H9 (cell line): ENCODE data around the gene SMC5. TPM values are rescaled to one million over a fixed set of nuclear protein-coding genes. Genes with fewer than 3 reads are reported as not detected.

Source experiments
- DNase-seq: peaks from one replicate; pipeline ENCODE4 v3.0.0-alpha.2; 2017
- H2AFZ ChIP-seq: one replicate; pipeline ENCODE4 v1.6.1; 2013; ENCODE audit warnings: mild to moderate bottlenecking, low read length, control low read depth, moderate library complexity
- H2AK5ac ChIP-seq: 2 replicates; pipeline ENCODE4 v1.6.1; 2013; ENCODE audit warnings: low read length, control low read depth, mixed read lengths; ENCODE audit not compliant: insufficient read length
- H2BK120ac ChIP-seq: one replicate; pipeline ENCODE4 v1.6.1; 2013; ENCODE audit warnings: low read depth, mild to moderate bottlenecking, low read length, control low read depth, inconsistent platforms; ENCODE audit not compliant: poor library complexity, severe bottlenecking
- H2BK12ac ChIP-seq: 2 replicates; pipeline ENCODE4 v1.6.1; 2013; ENCODE audit warnings: low read length, control low read depth, mixed read lengths, low read depth; ENCODE audit not compliant: insufficient read length
- H2BK15ac ChIP-seq: 2 replicates; pipeline ENCODE4 v1.6.1; 2013; ENCODE audit warnings: low read depth, low read length, control low read depth
- H2BK20ac ChIP-seq: one replicate; pipeline ENCODE4 v1.6.1; 2013; ENCODE audit warnings: low read depth, mild to moderate bottlenecking, low read length, control low read depth, inconsistent platforms; ENCODE audit not compliant: poor library complexity, severe bottlenecking
- H2BK5ac ChIP-seq: 2 replicates; pipeline ENCODE4 v1.6.1; 2013; ENCODE audit warnings: low read length, control low read depth, mixed read lengths; ENCODE audit not compliant: insufficient read length
- H3K14ac ChIP-seq: 2 replicates; pipeline ENCODE4 v1.6.1; 2013; ENCODE audit warnings: low read length, control low read depth; ENCODE audit not compliant: insufficient read depth
- H3K18ac ChIP-seq: 2 replicates; pipeline ENCODE4 v1.6.1; 2013; ENCODE audit warnings: low read depth, mild to moderate bottlenecking, mixed read lengths, low read length, control low read depth; ENCODE audit not compliant: insufficient read length
- H3K23ac ChIP-seq: 2 replicates; pipeline ENCODE4 v1.6.1; 2013; ENCODE audit warnings: low read length, control low read depth, mixed read lengths, low read depth; ENCODE audit not compliant: insufficient read length
- H3K23me2 ChIP-seq: 2 replicates; pipeline ENCODE4 v1.6.1; 2013; ENCODE audit warnings: low read depth, mild to moderate bottlenecking, mixed read lengths, low read length, control low read depth; ENCODE audit not compliant: insufficient read length, poor library complexity, severe bottlenecking
- H3K27ac ChIP-seq: 2 replicates; pipeline ENCODE4 v1.5.1; 2013; ENCODE audit warnings: low read length, control low read depth, mixed read lengths, low read depth; ENCODE audit not compliant: insufficient read length
- H3K27me3 ChIP-seq: 2 replicates; pipeline ENCODE4 v1.6.1; 2013; ENCODE audit warnings: low read length, control low read depth, inconsistent platforms; ENCODE audit not compliant: insufficient read depth
- H3K4ac ChIP-seq: 2 replicates; pipeline ENCODE4 v1.6.1; 2013; ENCODE audit warnings: low read depth, mild to moderate bottlenecking, control low read depth, inconsistent platforms, low read length, moderate library complexity
- H3K4me1 ChIP-seq: 2 replicates; pipeline ENCODE4 v1.6.1; 2013; ENCODE audit warnings: low read length, control low read depth, inconsistent platforms; ENCODE audit not compliant: insufficient read depth
- H3K4me2 ChIP-seq: 2 replicates; pipeline ENCODE4 v1.6.1; 2013; ENCODE audit warnings: low read length, control low read depth, mixed read lengths; ENCODE audit not compliant: insufficient read length, insufficient read depth
- H3K56ac ChIP-seq: 2 replicates; pipeline ENCODE4 v1.6.1; 2013; ENCODE audit warnings: low read depth, mild to moderate bottlenecking, mixed read lengths, low read length, control low read depth; ENCODE audit not compliant: insufficient read length
- H3K79me1 ChIP-seq: 2 replicates; pipeline ENCODE4 v1.6.1; 2013; ENCODE audit warnings: low read depth, mild to moderate bottlenecking, moderate library complexity, low read length, control low read depth, inconsistent platforms; ENCODE audit not compliant: insufficient read depth, poor library complexity, severe bottlenecking
- H3K79me2 ChIP-seq: 2 replicates; pipeline ENCODE4 v1.6.1; 2013; ENCODE audit warnings: low read length, control low read depth, inconsistent platforms; ENCODE audit not compliant: insufficient read depth
- H3K9ac ChIP-seq: 2 replicates; pipeline ENCODE4 v1.6.1; 2013; ENCODE audit warnings: low read length, control low read depth, mixed read lengths; ENCODE audit not compliant: insufficient read length; ENCODE audit errors: extremely low read depth
- H3K9me3 ChIP-seq: one replicate; pipeline ENCODE4 v1.6.1; 2013; ENCODE audit warnings: low read depth, low read length, inconsistent platforms; ENCODE audit not compliant: control insufficient read depth
- H3T11ph ChIP-seq: one replicate; pipeline ENCODE4 v1.6.1; 2013; ENCODE audit warnings: mild to moderate bottlenecking, low read length, control low read depth, inconsistent platforms
- H4K20me1 ChIP-seq: one replicate; pipeline ENCODE4 v1.6.1; 2013; ENCODE audit not compliant: control insufficient read depth, insufficient read length, insufficient read depth
- H4K5ac ChIP-seq: 2 replicates; pipeline ENCODE4 v1.6.1; 2013; ENCODE audit warnings: low read depth, mild to moderate bottlenecking, mixed read lengths, low read length, control low read depth; ENCODE audit not compliant: insufficient read length
- H4K8ac ChIP-seq: replicated peaks from 2 replicates; pipeline ENCODE4 v1.6.1; 2013; ENCODE audit warnings: low read length, control low read depth, mixed read lengths, low read depth; ENCODE audit not compliant: insufficient read length
- H4K91ac ChIP-seq: 2 replicates; pipeline ENCODE4 v1.6.1; 2013; ENCODE audit warnings: low read depth, mild to moderate bottlenecking, moderate library complexity, mixed read lengths, low read length, control low read depth; ENCODE audit not compliant: insufficient read length
- H3K27ac Mint-ChIP-seq, 3 experiments: 2 replicates in 2 of 3; 3 replicates in 1 of 3; pipeline ENCODE4 v1.8.0; 2020 to 2021; ENCODE audit warnings: mixed read lengths in 3 of 3, mild to moderate bottlenecking in 1 of 3, moderate library complexity in 1 of 3
- H3K27me3 Mint-ChIP-seq: 2 replicates; pipeline ENCODE4 v1.8.0; 2021; ENCODE audit warnings: low read depth, mild to moderate bottlenecking, moderate library complexity, mixed read lengths
- H3K36me3 Mint-ChIP-seq, 3 experiments: 2 replicates in 2 of 3; 3 replicates in 1 of 3; pipeline ENCODE4 v1.8.0; 2020 to 2021; ENCODE audit warnings: low read depth in 3 of 3, mixed read lengths in 3 of 3; ENCODE audit not compliant: insufficient read depth in 1 of 3
- H3K4me1 Mint-ChIP-seq, 2 experiments: 2 replicates each; pipeline ENCODE4 v1.8.0; 2020; ENCODE audit warnings: mixed read lengths in 2 of 2
- H3K4me3 Mint-ChIP-seq, 2 experiments: 2 replicates in 1 of 2; 3 replicates in 1 of 2; pipeline ENCODE4 v1.8.0; 2020 to 2021; ENCODE audit warnings: mild to moderate bottlenecking in 2 of 2, mixed read lengths in 2 of 2, moderate library complexity in 1 of 2
- H3K9me3 Mint-ChIP-seq, 2 experiments: 2 replicates in 1 of 2; 3 replicates in 1 of 2; pipeline ENCODE4 v1.8.0; 2020; ENCODE audit warnings: mild to moderate bottlenecking in 2 of 2, mixed read lengths in 2 of 2, moderate library complexity in 1 of 2
- WGBS: extraction: QIAGEN DNeasy Blood & Tissue Kit; methylation state at CpG from one replicate; pipeline ENCODE4 v1.1.7; 2013; ENCODE audit warnings: missing lambda C conversion rate, low lambda C conversion rate, mixed read lengths; ENCODE audit not compliant: insufficient read length; ENCODE audit errors: extremely low coverage; 5-methylcytosine and 5-hydroxymethylcytosine counted together
- total RNA-seq: library from RNA; stranded (reverse); gene quantifications from 2 replicates; pipeline ENCODE4 v1.2.1, GENCODE V29; 2021
- TF ChIP-seq, protein P1 (sequence below): fragments of 200-600 bp; sonication (generic); conservative IDR thresholded peaks from 3 replicates; pipeline ENCODE4 v1.8.0; 2021; ENCODE audit warnings: antibody characterized with exemption, mild to moderate bottlenecking

The SMC5 gene
- total RNA-seq, 1 experiment from 2014 or later, result 29.6 TPM

DNA sequence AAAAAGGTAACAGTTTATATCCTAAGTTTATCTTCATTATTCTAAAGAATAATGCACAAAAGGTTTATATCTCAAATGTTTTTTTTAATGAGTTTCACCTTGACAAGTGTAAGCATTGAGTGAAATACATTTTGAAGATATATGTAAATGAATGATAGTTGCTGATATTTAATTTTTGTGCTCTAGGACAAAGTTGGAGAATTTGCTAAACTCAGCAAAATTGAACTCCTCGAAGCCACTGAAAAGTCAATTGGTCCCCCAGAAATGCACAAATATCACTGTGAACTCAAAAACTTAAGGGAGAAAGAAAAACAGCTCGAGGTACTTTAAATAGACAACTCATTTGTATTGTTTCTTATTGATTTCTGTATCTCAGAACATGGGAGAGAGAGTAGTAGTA, 19.5 kb downstream of the SMC5 start:
- Histone ChIP-seq H3K23me2 (no peaks in the 10 kb centered on the region), H2AK5ac (no peak overlapping the region), H3K27me3 (no peaks in the 10 kb centered on the region), H2BK120ac (no peak overlapping the region), H4K91ac (no peak overlapping the region), H3K4me1 (no peaks in the 10 kb centered on the region), H4K8ac (no peak overlapping the region), H3K79me2 (no peaks in the 10 kb centered on the region), H3K4ac (no peak overlapping the region), H2BK5ac (no peak overlapping the region), H2AFZ (no peak overlapping the region), H3K56ac (no peak overlapping the region), H4K20me1 (no peaks in the 10 kb centered on the region), H2BK15ac (no peak overlapping the region), H3K9ac (no peak overlapping the region), H4K5ac (no peak overlapping the region), H3K9me3 (no peaks in the 10 kb centered on the region), H3K79me1 (peaks cover 2% of the 10 kb centered on the region), H3K14ac (no peak overlapping the region), H3K27ac (no peak overlapping the region), H3K18ac (no peak overlapping the region), H3K4me2 (no peak overlapping the region), H3K23ac (no peak overlapping the region), H3T11ph (no peak overlapping the region), H2BK12ac (no peak overlapping the region), H2BK20ac (no peak overlapping the region)
- TF ChIP-seq, protein P1, sequence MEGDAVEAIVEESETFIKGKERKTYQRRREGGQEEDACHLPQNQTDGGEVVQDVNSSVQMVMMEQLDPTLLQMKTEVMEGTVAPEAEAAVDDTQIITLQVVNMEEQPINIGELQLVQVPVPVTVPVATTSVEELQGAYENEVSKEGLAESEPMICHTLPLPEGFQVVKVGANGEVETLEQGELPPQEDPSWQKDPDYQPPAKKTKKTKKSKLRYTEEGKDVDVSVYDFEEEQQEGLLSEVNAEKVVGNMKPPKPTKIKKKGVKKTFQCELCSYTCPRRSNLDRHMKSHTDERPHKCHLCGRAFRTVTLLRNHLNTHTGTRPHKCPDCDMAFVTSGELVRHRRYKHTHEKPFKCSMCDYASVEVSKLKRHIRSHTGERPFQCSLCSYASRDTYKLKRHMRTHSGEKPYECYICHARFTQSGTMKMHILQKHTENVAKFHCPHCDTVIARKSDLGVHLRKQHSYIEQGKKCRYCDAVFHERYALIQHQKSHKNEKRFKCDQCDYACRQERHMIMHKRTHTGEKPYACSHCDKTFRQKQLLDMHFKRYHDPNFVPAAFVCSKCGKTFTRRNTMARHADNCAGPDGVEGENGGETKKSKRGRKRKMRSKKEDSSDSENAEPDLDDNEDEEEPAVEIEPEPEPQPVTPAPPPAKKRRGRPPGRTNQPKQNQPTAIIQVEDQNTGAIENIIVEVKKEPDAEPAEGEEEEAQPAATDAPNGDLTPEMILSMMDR, result no peak
- no peak for DNase-seq
- Mint-ChIP-seq H3K27ac (no peak overlapping the region), H3K27me3 (no peaks in the 10 kb centered on the region), H3K4me1 (peaks cover 9 to 14% of the 10 kb centered on the region in 2 experiments; a peak in 3 of 4 replicates), H3K9me3 (no peaks in the 10 kb centered on the region), H3K36me3 (peaks cover 13 to 40% (median 36%) of the 10 kb centered on the region in 3 experiments; a peak in 6 of 7 replicates), H3K4me3 (no peak overlapping the region)
- WGBS, result no CpG with 5 or more reads among the region's 2 CpGs
